ENCODE data around the gene MYCBP2.

- TF ChIP-seq GATA2 (IDR thresholded peaks at IDR 0.05; ENCODE audit: low read depth, low read length) (no peak), GATA3 (IDR thresholded peaks at IDR 0.05; ENCODE audit: low read depth, low read length) (no peak)
Observed at GRCh38 chr13:77353995-77354394, 27.1 kb upstream of the MYCBP2 start.
